Inferior parietal cortex (tissue), 1 donor: ENCODE results near the gene BID.
"Not testable (repeated sequence)": the region's sequence is repeated elsewhere in the genome, so short reads cannot be mapped to it uniquely, and the experiment has no call there.

ENCODE experiments used
- DNase-seq: peaks from one replicate; pipeline ENCODE4 v3.0.0-alpha.2; 2016; ENCODE audit errors: extremely low spot score

BID gene

GRCh38 chr22:17769716-17770082 is 4.6 kb downstream of the BID start:
- no peak for DNase-seq

DNA sequence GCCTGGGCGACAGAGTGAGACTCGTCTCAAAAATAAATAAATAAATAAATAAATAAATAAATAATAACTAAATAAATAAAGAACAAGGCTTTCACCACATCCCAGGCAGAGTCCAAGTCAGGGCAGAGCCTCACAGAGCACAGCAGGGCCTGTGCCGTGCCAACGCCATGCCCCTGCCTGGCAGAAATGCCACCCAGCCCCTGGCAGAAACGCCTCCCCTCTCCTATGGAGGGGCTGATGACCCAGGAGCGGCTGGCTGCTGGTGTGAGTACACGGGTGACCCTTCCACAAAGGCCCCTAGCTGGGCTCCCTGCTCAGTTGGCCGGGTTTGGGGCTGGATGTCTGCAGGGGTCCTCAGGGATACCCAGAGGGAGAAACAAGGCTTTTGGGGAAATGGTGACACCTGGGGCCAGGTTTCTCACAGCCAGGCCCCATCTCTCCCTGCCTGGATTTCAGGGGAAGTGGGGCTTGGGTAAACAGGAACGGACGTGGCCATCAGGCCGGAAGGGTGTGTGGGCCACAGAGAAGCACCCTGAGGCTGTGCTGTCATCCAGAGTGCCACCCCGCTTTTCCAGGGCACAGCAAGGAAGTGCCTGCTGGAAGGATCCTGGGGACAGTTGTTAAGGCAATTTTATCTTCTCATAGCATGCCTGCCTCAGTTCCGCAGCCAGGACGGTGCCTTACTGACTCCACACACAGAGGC is 5.1 kb downstream of the BID start:
- DNase-seq = no peak

- DNase-seq = no peak
Observed at GRCh38 chr22:17767233-17768065, 6.8 kb downstream of the BID start.

- DNase-seq = not testable (repeated sequence)
Observed at GRCh38 chr22:17764852-17765251, 9.4 kb downstream of the BID start.

GRCh38 chr22:17764036-17764435 is 10.2 kb downstream of the BID start:
- no peak for DNase-seq

- DNase-seq = not testable (repeated sequence)
Observed at GRCh38 chr22:17763442-17763841, 10.8 kb downstream of the BID start.

DNA sequence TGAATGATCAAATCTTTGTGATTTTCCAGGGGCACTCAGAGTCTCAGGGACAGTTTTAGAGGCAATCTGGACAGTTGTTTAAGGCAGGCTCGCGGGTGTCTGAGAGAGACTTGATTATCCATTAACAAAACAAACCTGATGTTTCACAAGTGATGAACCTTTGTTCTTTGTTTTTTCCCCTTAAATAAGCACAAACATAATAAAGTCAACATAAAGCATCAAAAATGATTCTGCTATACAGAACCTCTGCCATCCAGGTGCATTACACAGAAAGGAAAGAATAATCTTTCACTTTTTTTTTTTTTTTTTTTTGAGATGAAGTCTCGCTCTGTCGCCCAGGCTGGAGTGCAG is 13.2 kb downstream of the BID start:
- DNase-seq = no peak

DNA sequence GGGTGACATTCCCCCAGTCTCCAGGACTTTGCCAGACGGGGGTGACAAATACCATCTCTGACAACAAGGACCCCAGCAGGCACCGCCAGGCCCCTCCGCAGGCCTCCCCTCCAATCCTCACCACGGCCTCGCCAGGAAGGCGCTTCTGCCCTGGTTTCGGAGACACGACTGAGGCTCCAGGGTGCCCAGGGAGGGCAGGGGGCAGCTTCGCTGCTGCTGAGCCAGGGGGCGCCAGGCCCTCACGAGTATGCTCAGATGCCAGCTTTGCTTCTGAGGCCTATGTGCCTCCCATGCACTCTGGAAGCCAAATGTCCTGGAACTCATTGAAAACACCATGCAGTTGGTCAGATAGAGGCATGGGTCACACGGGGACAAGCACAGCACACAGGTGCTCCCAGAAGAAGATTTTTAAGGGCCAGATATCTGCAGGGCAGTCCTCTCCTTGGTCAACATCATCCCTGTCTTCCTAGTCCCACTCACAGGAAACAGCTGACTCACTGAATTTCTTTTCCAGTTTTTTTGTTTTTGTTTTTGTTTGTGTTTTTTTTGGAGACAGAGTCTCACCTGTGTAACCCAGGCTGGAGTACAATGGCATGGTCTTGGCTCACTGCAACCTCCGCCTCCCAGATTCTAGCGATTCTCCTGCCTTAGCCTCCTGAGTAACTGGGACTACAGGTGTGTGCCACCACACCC is 19.9 kb downstream of the BID start:
- no peak for DNase-seq

- DNase-seq = no peak
Observed at GRCh38 chr22:17753401-17753989, 20.8 kb downstream of the BID start.

- no peak for DNase-seq
Observed at GRCh38 chr22:17751596-17751995, 22.7 kb downstream of the BID start.

GRCh38 chr22:17749605-17750395 is 24.5 kb downstream of the BID start:
- DNase-seq = no peak

GRCh38 chr22:17748555-17749353 is 25.5 kb downstream of the BID start:
- no peak for DNase-seq

GRCh38 chr22:17746916-17747315 is 27.4 kb downstream of the BID start:
- DNase-seq = no peak

DNA sequence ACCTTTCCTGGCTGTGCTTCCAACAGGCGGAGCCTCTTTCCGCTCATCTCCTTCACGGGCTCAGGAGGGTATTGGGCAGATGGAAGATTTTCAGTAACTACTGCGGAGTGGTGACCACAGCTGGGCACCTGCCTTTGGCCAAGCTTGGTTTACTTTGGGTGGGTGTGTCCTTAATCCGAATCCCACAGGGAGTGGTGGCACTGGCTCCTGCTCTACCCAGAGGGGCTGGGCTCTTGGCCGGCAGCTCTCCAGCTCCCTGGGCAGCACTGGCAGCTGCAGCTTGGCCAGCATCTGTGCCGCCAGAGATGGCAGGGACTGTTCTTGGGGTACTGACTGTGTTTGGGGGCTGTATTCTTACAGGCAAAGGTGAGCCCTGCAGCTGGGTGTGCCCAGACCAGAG is 29.8 kb downstream of the BID start:
- no peak for DNase-seq

DNA sequence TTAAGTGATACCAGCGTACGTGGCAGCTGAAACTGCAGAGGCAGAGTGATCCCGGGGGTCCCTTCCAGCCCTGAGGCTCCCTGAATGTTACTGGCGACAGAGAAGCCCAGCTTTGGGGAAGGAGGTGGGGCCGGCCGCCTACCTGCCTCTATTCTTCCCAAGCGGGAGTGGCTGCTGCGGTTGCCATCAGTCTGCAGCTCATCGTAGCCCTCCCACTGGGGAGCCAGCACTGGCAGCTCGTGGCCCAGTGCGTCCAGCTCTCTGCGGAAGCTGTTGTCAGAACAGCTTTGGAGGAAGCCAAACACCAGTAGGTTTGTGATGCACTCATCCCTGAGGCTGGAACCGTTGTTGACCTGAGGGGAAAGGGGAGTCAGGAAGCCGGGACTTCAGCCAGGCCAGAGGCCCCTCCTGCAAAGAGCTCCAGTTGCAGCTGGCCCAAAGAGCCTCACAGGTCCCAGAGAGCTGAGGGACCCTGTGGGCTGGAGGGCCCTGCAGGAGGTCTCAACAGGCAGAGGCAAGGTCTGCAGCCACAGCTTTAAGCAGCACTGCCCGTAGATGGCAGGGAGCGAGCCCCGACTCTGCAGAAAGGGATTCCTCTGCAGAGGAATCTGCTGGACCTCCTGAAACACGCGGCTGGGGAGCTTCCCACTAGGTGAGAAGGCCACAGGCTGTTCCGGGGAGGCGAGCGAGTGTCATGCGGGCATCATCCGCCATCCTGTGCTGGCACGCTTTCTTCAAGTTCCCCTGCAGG is 30.4 kb downstream of the BID start:
- no peak for DNase-seq

DNA sequence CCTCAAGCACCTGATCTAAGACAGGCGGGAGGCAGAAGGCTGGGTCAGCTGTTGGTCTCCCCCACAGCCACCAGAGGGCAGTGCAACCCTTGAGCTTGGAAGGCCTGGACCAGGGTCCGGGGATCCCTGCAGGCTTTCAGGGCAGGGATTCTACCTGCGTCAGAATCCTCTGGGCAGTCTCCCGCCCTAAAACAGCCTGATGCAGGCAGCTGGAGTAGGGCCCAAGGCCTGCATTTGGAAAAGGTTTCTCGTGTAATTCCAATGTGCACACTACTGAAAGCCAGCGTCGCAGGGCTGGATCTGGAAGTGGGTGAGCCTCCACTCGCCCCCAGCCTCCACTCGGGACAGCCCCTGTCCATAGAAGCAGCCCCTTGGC is 31.8 kb downstream of the BID start:
- peak; percentile 81 for DNase-seq

DNA sequence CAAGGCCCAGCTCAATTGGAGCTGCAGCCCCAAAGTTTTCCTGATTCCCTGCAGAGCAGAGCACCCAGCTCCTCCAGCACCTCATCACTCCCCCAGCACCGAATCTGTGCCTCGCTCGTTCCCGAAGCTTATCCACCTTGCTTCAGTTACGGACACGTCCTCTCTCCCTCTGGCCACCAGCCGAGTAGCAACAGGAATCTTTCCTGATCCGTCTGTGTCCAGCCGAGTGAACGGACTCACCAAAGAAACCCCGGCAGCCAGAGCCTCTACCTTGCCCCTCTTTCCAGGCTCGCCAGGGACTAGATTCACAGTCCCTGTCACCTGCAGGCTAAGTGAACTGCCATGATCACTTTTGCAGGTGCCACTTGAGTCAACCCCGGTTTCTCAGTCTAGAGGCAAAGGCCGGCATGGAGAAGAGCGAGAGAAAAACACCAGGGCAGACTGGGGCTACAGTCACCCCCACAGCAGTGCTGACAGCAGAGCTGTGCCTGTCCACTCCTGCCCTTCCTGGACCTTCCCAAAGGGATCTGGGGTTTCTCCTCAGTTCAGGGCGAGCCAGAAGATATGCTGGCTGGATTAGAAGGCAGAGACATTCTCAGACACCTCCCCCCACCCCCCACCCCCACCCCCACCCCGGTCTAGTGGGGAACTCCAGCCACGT is 32.3 kb downstream of the BID start:
- DNase-seq = no peak

- DNase-seq = no peak
Observed at GRCh38 chr22:17739196-17739975, 34.9 kb downstream of the BID start.
